Sigmoid colon (tissue), 7 donors: Measurements from ENCODE around the gene ENDOU. TPM values are rescaled to one million over a fixed set of nuclear protein-coding genes. Genes with fewer than 3 reads are reported as not detected.
A peak's percentile ranks its signal among the peaks of the same experiment; 100 is the strongest.

Experiments
- DNase-seq: peaks from one replicate; pipeline ENCODE4 v3.0.0-alpha.2; 2019
- H3K27ac ChIP-seq, 4 donors: fragments of 200-600 bp; sonication (generic); one replicate each; pipeline ENCODE4 v1.5.1; 2016 to 2019; ENCODE audit warnings: mild to moderate bottlenecking in 1 of 4
- H3K27me3 ChIP-seq, 3 donors: fragments of 200-600 bp; sonication (generic); one replicate each; pipeline ENCODE4 v1.5.1; 2019; ENCODE audit warnings: mild to moderate bottlenecking in 1 of 3
- H3K36me3 ChIP-seq, 4 donors: fragments of 200-600 bp; sonication (generic); one replicate each; pipeline ENCODE4 v1.5.1; 2016 to 2019
- H3K4me1 ChIP-seq, 4 donors: fragments of 200-600 bp; sonication (generic); one replicate each; pipeline ENCODE4 v1.5.1; 2017 to 2019
- H3K4me3 ChIP-seq, 4 donors: fragments of 200-600 bp; sonication (generic); one replicate each; pipeline ENCODE4 v1.5.1; 2017 to 2019; ENCODE audit warnings: mild to moderate bottlenecking in 2 of 4, moderate library complexity in 1 of 4
- H3K9me3 ChIP-seq, 4 donors: fragments of 200-600 bp in 3 of 4; sonication (generic) in 3 of 4; one replicate each; pipeline versions ENCODE4 v1.5.1 to v1.6.1; 2013 to 2019
- CTCF ChIP-seq, 4 experiments: fragments of 450-650 bp in 3 of 4; fragments of 200-600 bp in 1 of 4; IDR thresholded peaks; one replicate each; pipeline ENCODE4 v1.5.1; 2016 to 2019; ENCODE audit warnings: antibody characterized with exemption in 4 of 4, mild to moderate bottlenecking in 3 of 4, moderate library complexity in 2 of 4
- EP300 ChIP-seq, 4 donors: sonication (generic); formaldehyde crosslinking; IDR thresholded peaks; one replicate each; pipeline ENCODE4 v1.6.1; 2017; ENCODE audit warnings: antibody characterized with exemption in 4 of 4
- POLR2A ChIP-seq, 2 donors: fragments of 450-650 bp; IDR thresholded peaks; one replicate each; pipeline ENCODE4 v1.6.1; 2016; ENCODE audit warnings: antibody characterized with exemption in 2 of 2, mild to moderate bottlenecking in 2 of 2, moderate library complexity in 2 of 2
- POLR2AphosphoS5 ChIP-seq, 4 donors: sonication (generic); formaldehyde crosslinking; IDR thresholded peaks; one replicate each; pipeline ENCODE4 v1.6.1; 2017; ENCODE audit warnings: antibody characterized with exemption in 4 of 4
- WGBS, 2 donors: extraction: QIAGEN DNeasy Blood & Tissue Kit; methylation state at CpG; one replicate each; pipeline ENCODE4 v1.1.7; 2013; 5-methylcytosine and 5-hydroxymethylcytosine counted together
- intact Hi-C: fragments of 100-400 bp; cut with DNase I; formaldehyde crosslinking; loops from one replicate; pipeline ENCODE4 v1.15.1; 2023
- polyA plus RNA-seq, 3 donors: library from polyadenylated mRNA; stranded (reverse); fragments of 200-250 nt; gene quantifications; one replicate each; pipeline ENCODE4 v1.2.3, GENCODE V29; 2013
- total RNA-seq, 4 donors: library from RNA; depleted of rRNA; stranded (reverse); fragments of >200 nt; gene quantifications; one replicate each; pipeline ENCODE4 v1.1.0, GENCODE V29; 2016
- donor health status: healthy with polysubstance abuse.
- donor health status: Bipolar disorder and iron deficiency.
- donor health status: healthy.

Gene ENDOU
- total and polyA plus RNA-seq, 7 donors: 0.25 to 1.6 (median 0.43) TPM; not detected in 3

GRCh38 chr12:47769234-47770085 is 44.2 kb upstream of the ENDOU start:
- 29 to 81% methylated on average over 4 of the region's 4 CpGs for WGBS, 2 donors
- H3K27me3 ChIP-seq: no peaks in the 10 kb centered on the region
- no peak for DNase-seq
- H3K9me3 ChIP-seq: no peaks in the 10 kb centered on the region
- no peaks in the 10 kb centered on the region for H3K36me3 ChIP-seq
- H3K27ac ChIP-seq: peak overlapping the region in 1 of 4 donors; percentile 60
- H3K4me3 ChIP-seq: no peak overlapping the region
- TF ChIP-seq POLR2AphosphoS5 (IDR thresholded peaks at IDR 0.05) (no peak), POLR2A (IDR thresholded peaks at IDR 0.05) (no peak), EP300 (IDR thresholded peaks at IDR 0.05) (no peak), CTCF (IDR thresholded peaks at IDR 0.05) (no peak)
- intact Hi-C loops: no loop called here
- H3K4me1 ChIP-seq: peaks cover 0 to 51% (median 30%) of the 10 kb centered on the region in 4 donors

- DNase-seq: no peak
- Histone ChIP-seq H3K36me3 (no peaks in the 10 kb centered on the region), H3K27me3 (no peaks in the 10 kb centered on the region), H3K4me1 (peaks cover 0 to 41% (median 20%) of the 10 kb centered on the region in 4 donors), H3K4me3 (no peak overlapping the region), H3K9me3 (no peaks in the 10 kb centered on the region), H3K27ac (no peak overlapping the region)
- TF ChIP-seq POLR2A (IDR thresholded peaks at IDR 0.05): no peak
- no peak for TF ChIP-seq CTCF (IDR thresholded peaks at IDR 0.05)
- no peak for TF ChIP-seq POLR2AphosphoS5 (IDR thresholded peaks at IDR 0.05)
- no peak for TF ChIP-seq EP300 (IDR thresholded peaks at IDR 0.05)
- intact Hi-C loops: no loop called here
- WGBS, 2 donors: 60 to 77% methylated on average over 2 of the region's 2 CpGs
Measured at GRCh38 chr12:47768323-47768811, 43.1 kb upstream of the ENDOU start.

- TF ChIP-seq CTCF (IDR thresholded peaks at IDR 0.05) (peak; percentile 11 to 50 (median 40)), POLR2AphosphoS5 (IDR thresholded peaks at IDR 0.05) (no peak)
- no peak overlapping the region for H3K4me3 ChIP-seq
- peaks cover 0 to 34% (median 15%) of the 10 kb centered on the region in 4 donors for H3K4me1 ChIP-seq
- intact Hi-C loops: loop anchor here (2.0 kb wide), 1 partner anchor 50 kb away; no protein-coding TSS in a partner anchor
- no peaks in the 10 kb centered on the region for H3K36me3 ChIP-seq
- DNase-seq: no peak
- WGBS, 2 donors: 35 to 55% methylated on average over 4 of the region's 4 CpGs
- no peak overlapping the region for H3K27ac ChIP-seq
- no peaks in the 10 kb centered on the region for H3K27me3 ChIP-seq
- H3K9me3 ChIP-seq: no peaks in the 10 kb centered on the region
Measured at GRCh38 chr12:47767216-47767724, 42.0 kb upstream of the ENDOU start.

- no peak for DNase-seq
- Histone ChIP-seq H3K4me3 (no peak overlapping the region), H3K36me3 (no peaks in the 10 kb centered on the region), H3K4me1 (peaks cover 0 to 32% (median 14%) of the 10 kb centered on the region in 4 donors), H3K27me3 (no peaks in the 10 kb centered on the region), H3K27ac (peak overlapping the region in 3 of 4 donors; percentile 70 to 82 (median 70)), H3K9me3 (no peaks in the 10 kb centered on the region)
- WGBS, 2 donors: 61 to 64% methylated on average over 5 of the region's 5 CpGs
- intact Hi-C loops: loop anchor here (2.0 kb wide), 1 partner anchor 50 kb away; no protein-coding TSS in a partner anchor
- no peak for TF ChIP-seq EP300 (IDR thresholded peaks at IDR 0.05)
- TF ChIP-seq POLR2AphosphoS5 (IDR thresholded peaks at IDR 0.05): no peak
- no peak for TF ChIP-seq CTCF (IDR thresholded peaks at IDR 0.05)
- TF ChIP-seq POLR2A (IDR thresholded peaks at IDR 0.05): no peak
Measured at GRCh38 chr12:47766502-47767215, 41.4 kb upstream of the ENDOU start.
